SIG-M5 (cell line): Measurements from ENCODE around the gene S1PR1.

Source experiments
- DNase-seq: peaks from one replicate; lab custom pipeline; 2025; lab: John Stamatoyannopoulos, UW

The S1PR1 gene

DNA sequence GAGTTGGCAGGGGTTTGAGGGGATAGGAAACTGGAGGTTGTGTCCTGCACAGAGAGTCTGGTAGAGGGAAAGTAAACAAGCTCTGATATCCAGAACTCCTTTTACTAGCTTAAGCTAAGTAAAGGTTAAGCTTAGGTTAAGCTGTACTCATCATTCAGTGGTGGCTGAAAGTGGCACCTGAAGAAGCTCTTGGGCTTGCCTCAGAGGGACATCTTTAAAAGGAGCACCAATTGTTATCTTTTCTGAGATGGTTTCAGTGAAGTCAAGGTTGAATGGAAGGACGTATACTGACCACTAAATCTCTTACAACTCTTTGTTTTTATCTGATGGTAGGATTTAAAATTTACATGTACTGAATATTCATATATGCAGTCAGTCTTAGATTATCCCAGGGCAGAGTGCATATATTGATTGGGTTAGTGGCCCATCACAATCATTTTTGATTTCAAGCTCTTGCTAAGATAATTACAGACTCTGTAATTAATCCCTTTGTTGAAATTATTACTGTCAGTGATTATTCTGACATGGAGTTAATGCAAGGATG is 43.3 kb downstream of the S1PR1 start:
- DNase-seq: no peak

DNA sequence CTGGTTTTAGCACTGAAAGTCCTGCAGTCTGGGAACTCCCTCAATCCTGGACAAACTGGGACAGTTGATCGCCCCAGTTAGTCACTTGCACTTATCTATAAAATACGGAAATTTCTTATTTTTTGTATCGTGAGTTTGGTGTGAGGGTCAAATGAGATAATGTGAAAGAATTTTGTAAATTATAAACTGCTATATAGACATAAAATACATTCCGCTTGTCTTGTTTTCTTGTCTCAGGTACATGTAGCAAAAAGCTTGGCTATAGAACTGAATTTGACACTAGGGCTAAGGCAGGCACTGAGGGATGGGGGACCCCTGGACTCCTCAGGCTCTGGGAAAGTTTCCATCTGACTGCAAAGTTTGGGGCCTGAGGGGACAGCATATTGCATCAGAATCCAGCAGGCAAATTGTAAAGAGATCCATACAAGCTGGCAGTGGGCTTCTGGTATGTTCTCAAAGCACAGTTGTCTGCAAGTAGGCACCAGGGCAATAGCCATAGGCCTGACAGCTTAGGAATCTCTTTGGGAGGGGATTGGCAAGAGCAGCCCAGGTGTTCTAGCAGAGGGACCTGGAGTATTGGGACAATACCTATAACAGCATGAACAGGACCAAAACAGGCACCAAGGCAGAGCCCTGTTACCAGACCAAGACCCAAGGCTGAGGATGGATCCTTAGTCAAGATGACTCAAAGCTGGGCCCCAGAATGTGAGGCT is 44.3 kb downstream of the S1PR1 start:
- DNase-seq: no peak

DNA sequence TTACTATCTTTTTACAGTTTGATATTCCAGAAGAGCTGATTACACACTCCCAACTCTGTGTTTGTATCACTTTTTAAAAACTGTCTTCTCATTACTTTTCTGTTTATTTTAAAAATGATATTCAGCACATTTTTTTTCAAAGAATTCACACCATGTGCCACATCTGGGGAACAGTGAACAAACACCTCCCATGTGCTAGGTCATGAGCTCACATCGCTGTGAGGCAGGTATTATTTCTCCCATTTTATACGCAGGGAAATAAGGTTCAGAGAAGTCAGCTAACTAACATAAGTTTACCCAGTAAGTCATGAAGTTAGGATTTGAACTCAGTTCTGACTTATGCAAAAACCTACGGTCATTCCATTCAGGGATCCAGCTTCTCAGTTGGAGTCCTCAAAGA is 44.9 kb downstream of the S1PR1 start:
- DNase-seq: no peak

DNA sequence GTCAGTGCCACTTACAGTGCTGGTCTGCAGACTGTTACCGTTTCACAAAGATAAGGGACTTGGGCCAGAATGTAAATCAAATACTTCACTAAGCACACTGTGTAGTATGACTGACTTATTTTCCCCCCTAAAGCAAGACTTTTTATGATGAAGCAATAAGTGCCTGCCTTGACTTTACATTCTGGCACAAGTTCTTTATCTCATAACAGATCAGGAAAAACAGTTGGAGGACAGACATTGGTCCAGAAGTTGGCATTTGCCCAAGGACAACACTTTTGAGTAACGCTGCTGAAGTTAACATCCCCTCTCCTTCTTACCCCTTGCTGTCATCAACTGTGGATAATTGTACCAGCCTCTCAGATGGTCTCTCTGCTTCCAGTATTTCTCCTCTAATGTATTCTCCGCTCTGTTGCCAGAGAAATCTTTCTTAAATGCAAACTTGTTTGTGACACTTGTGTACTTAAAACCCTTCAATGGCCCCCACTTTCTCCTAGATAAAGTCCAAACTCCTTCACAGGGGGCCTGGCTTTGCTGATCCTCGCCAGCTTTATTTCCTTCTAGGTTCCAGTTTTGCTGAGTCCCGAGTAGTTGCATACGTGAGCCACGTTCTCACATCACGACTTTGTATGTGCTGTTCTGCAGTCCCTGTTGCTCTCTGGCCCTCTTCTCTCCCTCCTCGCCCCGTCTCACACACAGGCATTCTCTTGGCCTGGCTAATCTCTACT is 45.7 kb downstream of the S1PR1 start:
- no peak for DNase-seq

DNA sequence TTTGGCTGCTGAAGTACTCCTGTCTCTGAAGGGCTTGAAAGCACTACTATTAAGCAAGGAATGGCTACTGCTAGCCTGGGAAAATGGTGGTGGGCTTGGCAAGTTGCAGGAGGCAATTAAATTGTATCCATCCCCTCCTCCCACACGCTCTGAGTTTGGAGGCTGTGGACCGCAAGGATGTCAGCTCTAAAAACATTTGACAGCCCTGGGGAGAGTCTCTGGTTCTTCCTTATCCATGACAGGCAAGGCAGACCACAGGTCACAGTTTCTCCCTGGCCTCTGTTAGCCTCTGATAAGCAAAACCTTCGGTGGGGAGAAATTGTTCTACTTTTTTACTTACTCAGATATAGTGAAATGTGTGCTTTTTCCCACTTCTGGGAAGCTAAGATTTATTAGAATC is 46.6 kb downstream of the S1PR1 start:
- no peak for DNase-seq

DNA sequence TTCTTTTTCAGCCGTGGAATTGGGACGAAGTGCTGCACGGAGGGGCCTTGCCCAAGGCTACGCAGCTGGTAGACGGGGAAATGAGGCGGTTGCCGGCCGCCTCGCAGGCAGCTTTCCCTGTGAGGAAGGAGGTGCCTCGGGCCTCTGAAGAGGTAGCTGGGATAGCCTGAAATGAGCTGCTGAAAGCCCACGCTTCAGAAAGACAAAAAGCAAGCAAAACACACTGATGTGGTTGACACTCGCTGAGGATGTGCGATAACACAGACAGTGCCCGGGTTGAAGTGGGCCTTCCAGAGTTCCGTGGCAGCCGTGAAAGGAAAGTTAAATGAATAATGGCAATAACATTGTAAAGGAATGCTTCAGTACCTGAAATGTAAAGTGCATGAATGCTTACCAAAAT is 47.2 kb downstream of the S1PR1 start:
- no peak for DNase-seq

DNA sequence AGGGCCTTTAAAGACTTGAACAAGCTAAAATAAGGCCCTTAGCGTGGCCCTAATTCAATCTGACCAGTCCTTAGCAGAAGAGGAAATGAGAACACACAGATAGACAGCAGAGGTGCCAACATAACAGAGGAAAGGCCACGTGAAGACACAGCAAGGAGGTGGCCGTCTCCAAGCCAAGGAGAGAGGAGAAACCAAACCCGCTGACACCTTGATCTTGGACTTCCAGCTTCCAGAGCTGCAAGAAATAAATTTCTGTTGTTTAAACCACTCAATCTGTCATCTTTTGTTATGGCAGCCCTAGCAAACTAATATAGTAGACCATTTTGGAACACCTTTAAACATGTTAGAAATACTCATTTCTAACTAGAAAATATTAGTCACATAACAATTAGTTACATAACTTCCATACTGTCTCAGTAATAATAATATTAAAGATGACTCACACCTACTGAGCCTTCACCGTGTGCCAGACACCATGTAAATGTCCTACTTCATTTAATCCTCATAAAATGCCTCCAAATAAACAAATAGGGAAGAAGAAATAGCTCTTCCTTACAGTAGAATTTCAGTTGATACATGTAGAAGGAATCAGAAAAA is 47.9 kb downstream of the S1PR1 start:
- no peak for DNase-seq

DNA sequence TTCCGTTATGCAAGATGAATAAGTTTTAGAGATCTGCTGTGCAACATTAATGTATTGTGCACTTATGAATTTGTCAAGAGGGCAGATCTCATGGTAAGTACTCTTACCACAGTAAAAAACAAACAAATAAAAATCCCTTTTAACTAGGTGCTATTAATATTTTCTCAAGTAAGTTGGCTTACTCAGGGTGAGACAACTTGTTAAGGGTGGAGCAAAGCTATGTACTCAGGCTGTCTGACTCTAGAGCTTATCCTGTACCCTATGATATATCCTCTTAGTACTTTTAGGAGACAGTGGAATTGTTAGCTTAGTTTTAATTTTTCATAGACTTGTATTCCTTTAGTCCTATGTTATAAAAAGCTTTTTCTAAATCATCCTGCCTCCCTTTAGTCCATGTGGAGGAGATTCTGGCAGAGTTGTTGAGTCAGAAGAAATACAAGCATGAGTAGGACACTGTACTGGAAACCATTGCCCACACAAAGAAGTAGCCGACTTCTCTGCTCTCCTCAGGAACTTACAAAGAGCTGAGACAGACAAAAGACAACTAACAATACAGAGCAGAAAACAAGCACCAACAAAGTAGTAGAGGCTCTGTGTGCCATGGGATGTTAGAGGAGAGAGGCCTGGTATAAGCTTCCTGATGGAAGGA is 49.2 kb downstream of the S1PR1 start:
- no peak for DNase-seq

DNA sequence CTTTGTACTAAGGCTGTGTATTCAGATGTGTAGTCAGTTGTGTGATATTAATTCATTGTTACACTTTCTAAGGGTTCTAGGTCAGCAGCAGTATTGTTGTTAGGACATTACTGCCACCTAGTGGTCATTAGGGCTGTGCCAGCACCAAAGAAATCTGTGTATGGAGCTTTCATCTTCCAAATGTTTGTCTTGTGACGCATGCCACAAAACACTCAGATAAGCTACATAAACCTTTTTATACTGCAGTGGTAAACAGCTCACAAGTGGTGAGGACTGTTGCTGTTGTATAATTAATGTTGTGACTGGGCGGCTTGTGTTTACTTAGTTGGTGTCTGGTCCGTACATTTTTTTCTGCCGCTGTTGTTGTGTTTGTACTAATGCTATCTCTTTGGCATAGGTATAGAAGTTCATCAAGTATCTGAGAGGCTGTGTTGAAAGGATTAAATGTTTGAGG is 51.7 kb downstream of the S1PR1 start:
- DNase-seq: no peak

DNA sequence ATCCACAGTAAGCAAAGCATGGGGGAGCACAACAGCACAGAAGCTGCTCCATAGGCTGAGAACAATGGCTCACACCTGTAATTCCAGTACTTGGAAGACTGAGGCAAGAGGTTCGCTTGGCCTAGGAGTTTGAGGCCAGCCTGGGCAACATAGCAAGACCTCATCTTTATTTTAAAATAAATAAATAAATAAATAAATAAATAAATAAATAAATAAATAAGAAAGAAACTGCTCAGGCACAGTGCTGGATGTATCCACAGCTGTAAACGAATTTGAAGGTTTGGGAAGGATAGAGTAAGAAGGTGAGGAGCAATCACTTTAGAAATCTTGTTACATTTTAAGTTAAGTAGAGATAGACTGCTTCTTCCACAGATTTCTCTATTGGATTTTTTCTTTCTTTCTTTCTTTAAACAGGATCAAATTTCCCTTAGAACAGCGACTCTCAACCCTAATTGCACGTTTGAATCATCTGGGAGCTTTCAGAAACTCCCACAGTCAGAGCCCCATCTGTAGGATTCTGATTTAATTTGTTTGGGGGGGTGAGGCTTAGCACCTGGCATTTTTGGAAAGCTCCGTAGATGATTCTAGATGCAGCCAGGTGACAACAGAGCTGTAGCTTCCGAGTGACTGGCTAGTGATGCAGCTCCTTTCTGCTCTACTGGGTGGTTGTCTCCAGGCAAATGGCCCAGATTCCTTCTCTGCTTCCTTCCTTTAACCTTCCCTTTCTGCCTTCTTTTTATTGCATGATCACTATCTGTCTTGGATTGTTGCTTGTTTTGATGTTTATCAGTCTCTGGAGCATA is 53.5 kb downstream of the S1PR1 start:
- DNase-seq: no peak
